Stomach (tissue), 4 donors: ENCODE data around the gene MON1A.

ENCODE experiments used
- EP300 ChIP-seq: sonication (generic); formaldehyde crosslinking; IDR thresholded peaks from one replicate; pipeline ENCODE4 v1.6.1; 2017; ENCODE audit warnings: antibody characterized with exemption
- POLR2A ChIP-seq, 4 donors: fragments of 450-650 bp; IDR thresholded peaks; one replicate each; pipeline ENCODE4 v1.6.1; 2016; ENCODE audit warnings: antibody characterized with exemption in 4 of 4, control low read depth in 2 of 4, mild to moderate bottlenecking in 1 of 4, moderate library complexity in 1 of 4
- TF ChIP-seq, protein P1 (sequence below), 7 experiments: fragments of 450-650 bp in 4 of 7; fragments of 200-600 bp in 3 of 7; sonication (generic) in 3 of 7; IDR thresholded peaks; one replicate each; pipeline ENCODE4 v1.5.1; 2016 to 2019; ENCODE audit warnings: antibody characterized with exemption in 7 of 7, control low read depth in 2 of 7, mild to moderate bottlenecking in 1 of 7

DNA sequence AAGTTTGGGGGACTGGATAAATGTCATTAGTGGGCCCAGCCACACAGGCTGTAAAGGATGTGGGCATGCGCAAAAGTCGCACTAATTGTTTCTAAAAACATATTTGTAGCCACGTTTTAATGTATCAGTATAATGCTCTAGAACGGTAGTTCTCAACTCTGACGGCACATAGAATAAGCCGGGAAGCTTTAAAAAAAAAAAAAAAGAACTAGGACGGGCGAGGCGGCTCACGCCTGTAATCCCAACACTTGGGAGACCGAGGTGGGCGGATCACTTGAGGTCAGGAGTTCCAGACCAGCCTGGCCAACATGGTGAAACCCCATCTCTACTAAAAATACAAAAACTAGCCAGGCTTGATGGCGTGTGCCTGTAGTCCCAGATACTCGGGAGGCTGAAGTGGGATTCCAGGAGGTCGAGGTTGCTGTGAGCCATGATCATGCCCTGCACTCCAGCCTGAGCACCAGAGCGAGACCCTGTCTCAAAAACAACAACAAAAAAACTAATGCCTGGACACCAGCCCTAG lies 618 bp upstream of the MON1A start:
- TF ChIP-seq, protein P1, sequence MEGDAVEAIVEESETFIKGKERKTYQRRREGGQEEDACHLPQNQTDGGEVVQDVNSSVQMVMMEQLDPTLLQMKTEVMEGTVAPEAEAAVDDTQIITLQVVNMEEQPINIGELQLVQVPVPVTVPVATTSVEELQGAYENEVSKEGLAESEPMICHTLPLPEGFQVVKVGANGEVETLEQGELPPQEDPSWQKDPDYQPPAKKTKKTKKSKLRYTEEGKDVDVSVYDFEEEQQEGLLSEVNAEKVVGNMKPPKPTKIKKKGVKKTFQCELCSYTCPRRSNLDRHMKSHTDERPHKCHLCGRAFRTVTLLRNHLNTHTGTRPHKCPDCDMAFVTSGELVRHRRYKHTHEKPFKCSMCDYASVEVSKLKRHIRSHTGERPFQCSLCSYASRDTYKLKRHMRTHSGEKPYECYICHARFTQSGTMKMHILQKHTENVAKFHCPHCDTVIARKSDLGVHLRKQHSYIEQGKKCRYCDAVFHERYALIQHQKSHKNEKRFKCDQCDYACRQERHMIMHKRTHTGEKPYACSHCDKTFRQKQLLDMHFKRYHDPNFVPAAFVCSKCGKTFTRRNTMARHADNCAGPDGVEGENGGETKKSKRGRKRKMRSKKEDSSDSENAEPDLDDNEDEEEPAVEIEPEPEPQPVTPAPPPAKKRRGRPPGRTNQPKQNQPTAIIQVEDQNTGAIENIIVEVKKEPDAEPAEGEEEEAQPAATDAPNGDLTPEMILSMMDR (IDR thresholded peaks at IDR 0.05) = no peak
- TF ChIP-seq EP300 = no peak
- no peak for TF ChIP-seq POLR2A (IDR thresholded peaks at IDR 0.05)
